Lower leg skin (tissue), 3 donors: ENCODE results near the gene CYLD.

Experiments
- CTCF ChIP-seq, 3 donors: fragments of 450-650 bp; IDR thresholded peaks; one replicate each; pipeline ENCODE4 v1.5.1; 2016; ENCODE audit warnings: antibody characterized with exemption in 3 of 3, mild to moderate bottlenecking in 3 of 3, moderate library complexity in 2 of 3
- POLR2A ChIP-seq, 2 donors: fragments of 450-650 bp; IDR thresholded peaks; one replicate each; pipeline ENCODE4 v1.6.1; 2016 to 2017; ENCODE audit warnings: antibody characterized with exemption in 2 of 2, mild to moderate bottlenecking in 1 of 2, moderate library complexity in 1 of 2

DNA sequence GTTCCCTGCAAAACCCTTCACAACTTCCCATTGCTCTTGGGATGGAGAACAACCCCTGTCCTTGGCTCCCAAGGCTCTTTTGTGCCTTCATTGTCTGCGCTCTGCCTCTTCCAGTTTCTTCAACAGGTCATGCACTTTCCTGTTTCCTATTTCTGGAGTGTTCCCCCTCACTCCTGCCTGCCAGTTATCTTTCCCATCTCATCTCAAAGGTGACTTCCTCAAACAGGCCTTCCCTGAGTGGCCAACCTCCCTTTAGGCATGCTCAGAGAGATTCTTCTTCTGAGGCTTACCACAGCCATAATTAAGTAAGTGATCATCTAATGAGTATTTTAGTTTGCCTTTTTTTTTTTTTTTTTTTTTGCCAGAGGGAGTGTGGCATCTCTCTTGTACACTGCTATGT lies 2.9 kb upstream of the CYLD start:
- TF ChIP-seq CTCF (IDR thresholded peaks at IDR 0.05) (no peak), POLR2A (IDR thresholded peaks at IDR 0.05) (no peak)
